Activated B cell treated with CpG ODN at 0.5 μM for 24 hours (primary cell): ENCODE results near the gene FHIP2A. TPM values are rescaled to one million over a fixed set of nuclear protein-coding genes. Genes with fewer than 3 reads are reported as not detected.
"Not testable (repeated sequence)": the region's sequence is repeated elsewhere in the genome, so short reads cannot be mapped to it uniquely, and the experiment has no call there.

ENCODE experiments used
- ATAC-seq: fragments of 200-7000 bp; cut with Tn5 transposase; one replicate; pipeline ENCODE4 v1.10.0; 2021; ENCODE audit warnings: low read depth, mild to moderate bottlenecking, moderate library complexity
- CTCF ChIA-PET: fragments of 350-600 bp; sonication (Branson Sonifier 250); formaldehyde crosslinking; loops from one replicate; lab custom pipeline; 2021; ENCODE audit warnings: antibody characterized with exemption; lab: Charles Lee
- POLR2A ChIA-PET: fragments of 350-600 bp; sonication (Branson Sonifier 250); formaldehyde crosslinking; loops from one replicate; lab custom pipeline; 2021; ENCODE audit warnings: antibody characterized with exemption; lab: Charles Lee
- DNase-seq: peaks from one replicate; pipeline ENCODE4 v3.0.0; 2022
- H3K27ac Mint-ChIP-seq: one replicate; pipeline ENCODE4 v1.8.0; 2020; ENCODE audit warnings: mixed read lengths
- H3K27me3 Mint-ChIP-seq: one replicate; pipeline ENCODE4 v1.8.0; 2021; ENCODE audit warnings: mixed read lengths
- H3K36me3 Mint-ChIP-seq: one replicate; pipeline ENCODE4 v1.8.0; 2021; ENCODE audit warnings: low read depth, mixed read lengths
- H3K4me1 Mint-ChIP-seq: one replicate; pipeline ENCODE4 v1.8.0; 2021; ENCODE audit warnings: mixed read lengths
- H3K4me3 Mint-ChIP-seq: one replicate; pipeline ENCODE4 v1.8.0; 2020; ENCODE audit warnings: mild to moderate bottlenecking, mixed read lengths
- H3K9me3 Mint-ChIP-seq: one replicate; pipeline ENCODE4 v1.8.0; 2020; ENCODE audit warnings: mixed read lengths
- intact Hi-C: fragments of 100-400 bp; cut with micrococcal nuclease; formaldehyde crosslinking; loops from one replicate; pipeline ENCODE4 v1.15.1; 2024
- total RNA-seq: library from RNA; stranded (reverse); gene quantifications from 2 replicates; pipeline ENCODE4 v1.2.3, GENCODE V29; 2022
- TF ChIP-seq, protein P1 (sequence below): fragments of 200-600 bp; IDR thresholded peaks from one replicate; pipeline ENCODE4 v1.8.0; 2022; ENCODE audit warnings: antibody characterized with exemption, mild to moderate bottlenecking

The FHIP2A gene
- total RNA-seq, 1 donor from 2014 or later, result 20.2 TPM

GRCh38 chr10:114856544-114857287 lies 35.1 kb downstream of the FHIP2A start:
- ChIA-PET CTCF (no interaction called here), POLR2A (no interaction called here)
- Mint-ChIP-seq H3K9me3 (no peaks in the 10 kb centered on the region), H3K27me3 (no peaks in the 10 kb centered on the region), H3K4me3 (no peak overlapping the region), H3K4me1 (no peaks in the 10 kb centered on the region), H3K36me3 (peaks cover 75% of the 10 kb centered on the region), H3K27ac (no peak overlapping the region)
- ATAC-seq, result no peak
- intact Hi-C loops, result no loop called here
- TF ChIP-seq, protein P1, sequence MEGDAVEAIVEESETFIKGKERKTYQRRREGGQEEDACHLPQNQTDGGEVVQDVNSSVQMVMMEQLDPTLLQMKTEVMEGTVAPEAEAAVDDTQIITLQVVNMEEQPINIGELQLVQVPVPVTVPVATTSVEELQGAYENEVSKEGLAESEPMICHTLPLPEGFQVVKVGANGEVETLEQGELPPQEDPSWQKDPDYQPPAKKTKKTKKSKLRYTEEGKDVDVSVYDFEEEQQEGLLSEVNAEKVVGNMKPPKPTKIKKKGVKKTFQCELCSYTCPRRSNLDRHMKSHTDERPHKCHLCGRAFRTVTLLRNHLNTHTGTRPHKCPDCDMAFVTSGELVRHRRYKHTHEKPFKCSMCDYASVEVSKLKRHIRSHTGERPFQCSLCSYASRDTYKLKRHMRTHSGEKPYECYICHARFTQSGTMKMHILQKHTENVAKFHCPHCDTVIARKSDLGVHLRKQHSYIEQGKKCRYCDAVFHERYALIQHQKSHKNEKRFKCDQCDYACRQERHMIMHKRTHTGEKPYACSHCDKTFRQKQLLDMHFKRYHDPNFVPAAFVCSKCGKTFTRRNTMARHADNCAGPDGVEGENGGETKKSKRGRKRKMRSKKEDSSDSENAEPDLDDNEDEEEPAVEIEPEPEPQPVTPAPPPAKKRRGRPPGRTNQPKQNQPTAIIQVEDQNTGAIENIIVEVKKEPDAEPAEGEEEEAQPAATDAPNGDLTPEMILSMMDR, result no peak
- DNase-seq, result no peak

GRCh38 chr10:114857288-114857565 lies 35.6 kb downstream of the FHIP2A start:
- POLR2A ChIA-PET, H3K9me3 Mint-ChIP-seq, H3K4me1 Mint-ChIP-seq, DNase-seq, H3K27ac Mint-ChIP-seq, ATAC-seq, H3K4me3 Mint-ChIP-seq, H3K27me3 Mint-ChIP-seq, CTCF ChIA-PET, intact Hi-C loops: not testable (repeated sequence)
- peaks cover 75% of the 10 kb centered on the region for H3K36me3 Mint-ChIP-seq

- H3K9me3 Mint-ChIP-seq, result no peaks in the 10 kb centered on the region
- ChIA-PET CTCF (no interaction called here), POLR2A (no interaction called here)
- H3K4me3 Mint-ChIP-seq, result no peak overlapping the region
- H3K4me1 Mint-ChIP-seq, result no peaks in the 10 kb centered on the region
- intact Hi-C loops, result no loop called here
- H3K27ac Mint-ChIP-seq, result no peak overlapping the region
- H3K27me3 Mint-ChIP-seq, result no peaks in the 10 kb centered on the region
- ATAC-seq, result no peak
- no peak for DNase-seq
- TF ChIP-seq, protein P1, result no peak
- peaks cover 75% of the 10 kb centered on the region for H3K36me3 Mint-ChIP-seq
Observed at GRCh38 chr10:114857922-114858629, 36.5 kb downstream of the FHIP2A start.

- no peak overlapping the region for H3K4me3 Mint-ChIP-seq
- no peak for ATAC-seq
- no peak for DNase-seq
- intact Hi-C loops, result no loop called here
- TF ChIP-seq, protein P1, result no peak
- H3K27ac Mint-ChIP-seq, result no peak overlapping the region
- CTCF ChIA-PET, result no interaction called here
- H3K4me1 Mint-ChIP-seq, result no peaks in the 10 kb centered on the region
- peaks cover 82% of the 10 kb centered on the region for H3K36me3 Mint-ChIP-seq
- no peaks in the 10 kb centered on the region for H3K9me3 Mint-ChIP-seq
- POLR2A ChIA-PET, result no interaction called here
- no peaks in the 10 kb centered on the region for H3K27me3 Mint-ChIP-seq
Observed at GRCh38 chr10:114859222-114859621, 37.6 kb downstream of the FHIP2A start.

DNA sequence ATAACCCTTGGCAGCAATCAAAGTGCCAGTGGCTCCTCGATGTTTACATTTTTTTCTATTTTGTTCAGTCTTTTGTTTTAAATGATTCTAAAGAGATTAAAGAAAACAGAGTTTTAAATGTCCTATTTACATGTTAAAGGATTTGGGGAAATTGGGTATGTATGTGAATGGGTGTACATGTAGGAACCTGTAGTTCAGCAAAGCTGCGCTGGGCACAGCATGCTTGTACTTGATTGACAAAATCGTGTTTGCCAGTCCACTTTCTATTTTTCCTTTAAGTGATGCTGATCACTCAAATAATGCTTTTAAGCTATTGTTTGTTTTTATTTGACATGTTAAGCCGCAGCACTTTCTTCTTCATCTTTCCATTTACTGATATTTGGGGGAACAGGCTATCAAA lies 40.9 kb downstream of the FHIP2A start:
- ATAC-seq (no peak), DNase-seq (no peak)
- TF ChIP-seq, protein P1, result no peak
- Mint-ChIP-seq H3K27ac (no peak overlapping the region), H3K9me3 (peaks cover 3% of the 10 kb centered on the region), H3K36me3 (peaks cover 69% of the 10 kb centered on the region), H3K4me3 (no peak overlapping the region), H3K4me1 (no peaks in the 10 kb centered on the region), H3K27me3 (no peaks in the 10 kb centered on the region)
- intact Hi-C loops, result no loop called here
- ChIA-PET CTCF (no interaction called here), POLR2A (no interaction called here)
